Stimulated activated CD4-positive, alpha-beta T cell treated with anti-CD3 and anti-CD28 coated beads, Interleukin-15, amount 100 ng/mL, for 1 hour (primary cell): Measurements from ENCODE around the gene SNN.

Experiments used
- DNase-seq, 2 donors: peaks; one replicate each; pipeline ENCODE4 v3.0.0-alpha.2; 2020; ENCODE audit warnings: low read depth in 1 of 2, low spot score in 1 of 2

Gene SNN

DNA sequence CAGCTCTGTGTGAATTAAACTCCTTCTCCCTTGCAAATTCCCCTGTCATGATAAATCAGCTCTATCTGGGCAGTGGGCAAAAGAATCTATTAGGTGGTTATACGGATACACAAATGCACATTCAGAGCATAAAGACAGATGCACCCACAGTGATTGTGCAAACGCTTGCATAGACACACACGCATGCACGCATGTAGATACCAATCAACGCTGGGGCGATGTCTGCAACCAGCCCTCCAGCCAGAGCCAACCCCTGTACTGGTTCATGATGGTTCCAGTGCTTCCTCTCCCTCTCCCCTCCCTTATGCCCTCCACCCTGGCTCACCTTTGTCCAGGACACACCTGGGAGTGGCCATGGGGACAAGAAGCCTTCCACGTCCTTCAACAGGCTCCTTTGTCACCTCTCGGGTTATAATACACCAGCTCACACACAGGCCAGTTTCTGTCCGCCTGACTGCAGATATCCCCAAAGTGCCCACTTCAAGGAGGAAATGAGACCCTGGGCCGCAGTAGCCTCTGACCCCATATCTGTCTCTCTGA lies 33.1 kb upstream of the SNN start:
- no peak for DNase-seq

DNA sequence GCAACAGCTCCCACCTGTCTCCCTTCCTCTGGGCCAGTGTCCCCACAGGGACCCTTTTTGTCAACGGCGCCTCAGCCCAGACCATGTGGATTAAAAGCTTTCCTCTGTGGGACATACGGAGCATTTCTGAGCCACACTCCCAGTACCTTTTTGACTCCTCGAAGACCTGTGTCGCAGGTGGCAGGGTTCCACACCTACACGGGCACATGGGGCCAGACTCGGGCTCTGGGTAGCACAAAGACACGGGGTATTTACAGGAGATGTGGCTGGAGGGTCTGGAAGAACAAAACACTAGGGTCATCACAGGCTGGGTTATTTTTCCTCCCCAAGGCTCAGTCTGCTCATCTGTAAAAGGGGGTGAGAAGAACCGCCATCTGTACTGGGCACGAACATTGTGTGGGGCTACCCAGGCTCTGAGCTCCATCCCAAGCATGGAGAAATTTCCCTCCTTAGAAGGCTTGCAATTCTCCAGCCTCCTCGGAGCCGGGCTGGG lies 32.5 kb upstream of the SNN start:
- no peak for DNase-seq

DNA sequence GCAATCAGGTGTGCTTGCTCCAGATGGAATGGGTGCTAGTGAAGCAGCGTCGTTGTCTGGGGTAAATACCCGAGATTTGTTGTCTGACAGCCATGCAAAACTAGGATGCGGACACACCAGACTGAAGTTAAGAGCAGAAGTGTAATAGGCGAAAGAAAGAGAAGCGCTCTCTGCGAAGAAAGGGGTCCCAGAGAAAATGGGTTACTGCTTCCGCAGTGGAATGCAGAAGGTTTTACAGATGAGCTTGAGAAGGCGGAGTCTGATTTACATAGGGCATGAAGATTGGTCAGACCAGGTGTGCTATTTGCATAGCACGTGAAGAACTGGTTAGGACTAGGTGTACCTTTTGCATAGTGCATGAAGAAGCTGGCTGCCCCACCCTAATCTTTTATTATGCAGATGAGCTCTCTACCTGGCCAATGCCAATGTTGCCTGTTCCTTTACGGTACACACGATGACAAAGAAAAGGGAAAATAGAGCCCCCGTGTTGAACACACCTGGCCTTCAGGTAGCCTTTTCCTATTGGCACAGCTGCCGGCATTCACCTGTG lies 32.0 kb upstream of the SNN start:
- no peak for DNase-seq

DNA sequence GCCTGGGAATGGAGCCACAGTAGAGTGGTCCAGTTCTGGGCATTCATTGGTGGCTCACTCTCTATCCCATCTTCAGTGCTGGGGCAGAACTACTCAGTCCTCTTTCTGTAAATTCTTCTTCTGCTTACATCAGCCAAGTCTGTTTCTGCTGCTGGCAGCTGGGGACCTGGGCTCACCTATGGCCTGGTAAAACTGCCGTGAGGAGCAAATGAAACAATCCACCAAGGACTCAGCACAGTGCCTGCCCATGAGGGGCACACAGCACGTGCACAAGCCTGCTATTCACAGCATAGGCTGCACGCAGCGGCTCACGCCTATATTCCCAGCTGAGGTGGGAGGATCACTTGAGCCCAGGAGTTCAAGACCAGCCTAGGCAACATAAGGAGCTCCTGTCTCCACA lies 30.9 kb upstream of the SNN start:
- DNase-seq: no peak

DNA sequence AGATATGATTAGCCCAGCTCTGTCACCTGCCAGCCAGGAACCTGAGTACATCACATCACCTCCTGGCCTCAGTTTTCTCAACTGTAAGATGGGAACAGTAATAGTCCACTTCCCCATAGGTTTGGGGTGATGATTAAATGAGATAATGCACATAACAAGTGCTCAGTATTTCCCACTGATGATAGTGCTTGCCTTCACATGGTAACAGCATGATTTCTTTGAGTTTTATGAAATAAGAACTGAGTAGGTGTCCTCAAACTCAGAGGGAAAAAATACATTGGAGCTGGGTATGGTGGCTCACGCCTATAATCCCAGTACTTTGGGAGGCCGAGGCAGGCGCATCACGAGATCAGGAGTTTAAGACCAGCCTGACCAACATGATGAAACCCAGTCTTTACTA lies 30.1 kb upstream of the SNN start:
- DNase-seq: no peak

DNA sequence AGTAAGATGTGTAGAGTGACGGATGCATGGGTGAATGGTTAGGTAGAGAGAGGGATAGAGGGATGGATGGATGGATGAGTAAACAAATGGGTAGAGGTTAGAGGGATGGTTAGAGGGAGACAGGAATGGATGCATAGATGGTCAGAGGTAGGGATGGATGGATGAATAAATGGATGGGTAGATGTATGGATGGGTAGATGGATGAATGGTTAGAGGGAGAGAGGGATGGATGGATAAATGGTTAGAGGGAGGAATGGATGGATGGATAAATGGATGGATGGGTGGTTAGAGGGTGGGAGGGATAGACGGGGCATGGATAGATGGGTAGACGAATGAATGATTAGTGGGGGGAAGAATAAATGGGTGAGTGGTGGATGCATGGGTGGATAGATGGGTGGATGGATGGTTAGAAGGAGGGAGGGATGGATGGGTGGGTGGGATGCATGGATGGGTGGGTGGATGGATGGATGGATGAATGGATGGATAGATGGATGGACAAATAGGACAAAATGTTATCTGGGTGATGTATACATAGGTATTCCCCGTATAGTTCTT lies 29.2 kb upstream of the SNN start:
- no peak for DNase-seq

DNA sequence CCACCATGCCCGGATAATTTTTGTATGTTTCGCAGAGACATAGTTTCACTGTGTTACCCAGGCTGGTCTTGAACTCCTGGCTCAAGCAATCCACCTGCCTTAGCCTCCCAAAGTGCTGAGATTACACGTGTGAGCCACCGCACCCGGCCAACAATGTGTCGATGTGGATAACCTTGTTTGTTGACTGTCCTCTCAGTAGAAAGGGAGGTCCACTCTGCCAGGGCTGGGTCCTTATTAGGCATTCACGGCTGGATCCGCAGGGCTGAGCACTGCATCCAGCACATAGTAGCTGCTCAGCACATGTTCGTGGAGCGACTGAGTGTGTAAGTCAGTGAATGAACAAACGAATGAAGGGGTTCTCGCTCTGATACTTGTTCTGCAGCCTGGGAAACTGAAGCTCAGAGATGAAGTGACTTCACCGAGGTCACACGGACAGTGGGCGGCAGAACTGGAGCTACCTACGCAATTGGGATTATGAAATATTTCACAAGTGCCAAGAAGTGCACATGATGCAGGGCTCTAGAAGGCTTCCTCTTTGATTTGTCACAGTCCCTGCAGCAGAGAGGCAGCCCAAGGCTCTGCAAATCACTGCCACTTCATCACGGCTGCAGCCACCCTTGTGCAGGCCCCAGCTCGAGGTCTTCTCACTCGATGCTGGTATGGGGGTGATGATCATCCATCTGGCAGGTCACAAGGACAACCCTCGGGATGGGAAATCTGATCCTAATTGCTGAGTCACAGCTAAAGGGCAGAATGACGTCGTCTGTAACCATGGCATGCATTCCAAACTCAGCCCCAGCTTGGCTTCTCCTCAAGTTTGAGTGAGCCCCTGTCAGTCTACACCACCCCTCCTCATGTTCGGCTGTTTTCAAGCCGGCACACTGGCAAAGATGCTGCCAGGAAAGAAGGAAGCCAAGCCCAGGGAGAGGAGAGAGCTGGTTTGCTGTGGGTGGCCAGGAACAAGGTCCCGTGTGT lies 28.0 kb upstream of the SNN start:
- DNase-seq: no peak

DNA sequence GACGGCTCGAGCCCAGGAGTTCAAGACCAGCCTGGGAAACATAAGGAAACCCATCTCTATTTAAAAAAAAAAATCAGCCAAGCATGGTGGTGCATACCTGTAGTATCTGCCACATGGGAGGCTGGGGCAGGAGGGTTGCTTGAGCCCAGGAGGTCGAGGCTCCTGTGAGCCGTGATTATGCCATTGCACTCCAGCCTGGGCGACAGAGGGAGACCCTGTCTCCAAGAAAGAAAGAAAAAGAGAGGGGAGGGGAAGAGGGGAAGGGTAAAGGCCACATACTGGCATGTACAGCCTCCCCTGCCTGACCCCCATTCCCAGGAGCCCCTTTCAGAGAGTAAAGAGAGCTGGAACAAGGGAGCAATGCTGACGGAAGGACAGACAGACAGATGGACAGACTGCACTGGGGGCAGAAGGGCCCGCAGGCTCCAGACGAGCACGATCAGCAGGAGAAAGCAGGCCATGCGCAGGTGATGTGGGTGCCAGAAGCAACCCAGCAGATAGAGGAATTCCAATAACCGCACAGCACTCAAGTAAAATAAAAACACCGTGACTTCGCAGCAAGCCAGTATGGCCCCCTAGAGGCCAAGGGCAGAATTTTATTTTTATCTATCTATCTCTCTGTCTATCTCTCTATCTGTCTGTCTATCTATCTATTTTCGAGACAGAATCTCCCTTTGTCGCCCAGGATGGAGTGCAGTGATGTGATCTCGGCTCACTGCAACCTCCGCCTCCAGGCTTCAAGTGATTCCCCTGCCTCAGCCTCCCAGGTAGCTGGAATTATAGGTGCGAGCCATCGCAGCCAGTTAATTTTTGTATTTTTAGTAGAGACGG lies 27.1 kb upstream of the SNN start:
- no peak for DNase-seq

DNA sequence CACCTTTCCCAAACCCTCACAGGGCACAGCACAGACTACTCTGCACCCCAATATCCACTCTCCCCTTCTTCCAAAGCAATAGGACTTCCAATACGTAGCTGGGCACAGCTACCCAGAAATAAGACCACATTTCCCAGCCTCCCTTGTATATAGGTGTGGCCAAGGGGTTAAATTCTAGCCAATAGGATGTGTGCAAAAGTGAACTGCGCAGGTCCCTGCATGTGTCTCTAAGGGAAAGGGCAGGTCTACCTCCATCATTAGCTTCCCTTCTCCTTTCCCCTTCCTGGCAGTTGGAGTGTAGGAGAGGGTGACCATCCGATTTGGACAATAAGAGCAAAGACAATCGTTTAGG lies 25.5 kb upstream of the SNN start:
- DNase-seq: no peak

DNA sequence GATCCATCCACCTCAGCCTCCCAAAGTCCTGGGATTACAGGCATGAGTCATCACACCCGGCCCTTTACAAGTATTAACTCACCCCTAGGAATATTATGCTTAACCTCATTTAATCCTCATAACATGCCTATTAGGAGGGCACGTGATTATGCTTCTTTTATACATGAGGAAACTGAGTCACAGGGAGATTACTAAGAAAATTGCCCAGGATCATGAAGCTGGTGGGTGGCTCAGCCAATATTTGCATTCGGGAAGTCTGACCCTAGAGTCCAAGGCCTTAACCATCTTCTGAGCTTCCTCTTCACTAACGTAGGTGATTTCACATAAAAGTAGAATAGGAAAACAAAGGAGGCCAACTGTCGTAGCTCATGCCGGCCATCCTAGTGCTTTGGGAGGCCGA lies 19.0 kb upstream of the SNN start:
- DNase-seq: no peak

DNA sequence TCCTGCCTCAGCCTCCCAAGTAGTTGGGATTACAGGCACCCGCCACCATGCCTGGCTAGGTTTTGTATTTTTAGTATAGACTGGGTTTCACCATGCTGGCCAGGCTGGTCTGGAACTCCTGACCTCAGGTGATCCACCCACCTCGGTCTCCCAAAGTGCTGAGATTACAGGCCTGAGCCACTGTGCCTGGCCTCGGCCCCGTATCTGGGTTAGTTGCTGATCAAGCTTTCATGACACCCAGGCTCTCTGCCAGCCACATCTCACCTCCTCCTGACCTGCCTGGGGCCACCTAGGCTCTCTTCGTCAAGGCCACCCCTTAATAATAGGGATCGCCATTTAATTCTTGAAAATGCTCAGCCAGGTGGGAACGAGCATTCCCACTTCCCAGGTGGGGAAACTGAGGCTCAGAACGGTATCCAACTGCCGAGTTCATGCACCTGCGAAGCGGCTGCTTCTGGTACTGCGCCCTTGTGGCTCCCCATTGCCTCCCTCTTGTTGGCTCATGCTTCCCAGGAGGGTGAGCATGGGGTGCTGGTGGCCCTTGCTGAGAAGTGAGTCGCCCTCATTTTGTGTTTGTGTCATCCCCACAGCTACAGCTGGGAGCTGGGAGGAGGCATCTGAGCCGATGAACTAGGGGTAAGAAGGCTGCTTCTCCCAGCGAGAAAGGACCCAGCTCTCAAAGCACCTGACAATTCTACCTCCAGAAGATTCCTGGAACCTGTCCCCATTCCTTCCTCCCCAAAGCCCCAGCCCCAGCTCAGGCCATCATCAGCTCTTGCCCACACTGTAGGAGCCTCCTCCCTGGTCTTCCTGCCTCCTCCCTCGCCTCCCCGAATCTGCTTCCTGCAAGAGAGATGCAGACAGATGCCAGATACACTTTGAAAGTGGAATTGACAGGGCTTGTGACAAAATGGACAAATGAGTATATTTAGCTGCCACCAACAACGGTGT lies 17.3 kb upstream of the SNN start:
- no peak for DNase-seq

DNA sequence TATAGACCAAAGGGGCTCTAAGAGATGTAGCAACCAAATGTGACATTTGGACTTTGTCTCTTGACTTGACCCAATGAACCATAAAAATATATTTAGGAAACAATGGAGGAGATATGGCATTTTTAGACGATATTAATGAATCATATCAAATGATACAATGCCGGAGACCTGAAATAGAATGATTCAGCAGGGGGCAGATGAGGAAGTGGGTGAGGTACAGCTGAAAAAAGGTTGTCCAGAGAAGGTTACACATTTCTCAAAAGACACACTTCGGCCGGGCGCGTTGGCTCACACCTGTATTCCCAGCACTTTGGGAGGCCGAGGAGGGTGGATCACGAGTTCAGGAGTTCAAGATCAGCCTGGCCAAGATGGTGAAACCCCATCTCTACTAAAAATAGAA lies 16.5 kb upstream of the SNN start:
- no peak for DNase-seq

DNA sequence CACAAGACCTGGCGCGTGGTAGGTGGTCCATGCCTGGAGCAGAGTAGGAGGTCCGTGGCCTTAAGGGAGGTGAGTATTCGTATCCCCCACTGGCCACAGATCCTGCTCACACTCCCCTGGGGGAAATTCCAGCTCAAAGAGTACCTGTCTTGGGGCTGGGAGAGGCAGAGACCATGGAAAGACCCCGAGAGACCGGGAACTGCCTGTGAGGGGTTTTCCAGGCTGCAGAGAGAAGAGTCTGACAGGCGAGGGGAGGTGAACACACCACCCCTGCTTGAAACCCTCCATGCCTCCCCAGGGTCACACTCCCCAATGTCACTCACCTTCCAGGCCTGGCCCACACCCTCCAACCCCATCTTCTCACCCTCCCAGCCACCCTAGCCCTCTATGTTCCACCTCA lies 12.6 kb upstream of the SNN start:
- DNase-seq: no peak

DNA sequence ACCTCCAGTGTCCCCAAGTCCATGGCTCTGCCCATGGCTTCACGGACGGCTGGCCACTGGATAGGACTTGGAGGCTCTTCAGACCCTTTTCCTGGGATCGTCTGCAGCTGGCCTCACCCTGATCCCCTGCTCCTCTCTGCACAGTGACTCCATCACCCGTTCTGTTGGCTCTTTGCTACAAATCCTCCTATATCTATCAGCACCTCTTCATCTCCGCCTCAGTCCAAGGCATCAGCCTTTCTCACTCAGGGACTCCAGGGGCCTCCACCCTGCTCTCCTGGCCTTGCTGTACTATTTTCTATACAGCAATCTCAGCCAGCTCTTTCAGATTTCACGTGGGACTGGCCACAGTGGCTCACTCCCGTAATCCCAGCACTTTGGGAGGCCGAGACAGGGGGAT lies 10.7 kb upstream of the SNN start:
- no peak for DNase-seq

DNA sequence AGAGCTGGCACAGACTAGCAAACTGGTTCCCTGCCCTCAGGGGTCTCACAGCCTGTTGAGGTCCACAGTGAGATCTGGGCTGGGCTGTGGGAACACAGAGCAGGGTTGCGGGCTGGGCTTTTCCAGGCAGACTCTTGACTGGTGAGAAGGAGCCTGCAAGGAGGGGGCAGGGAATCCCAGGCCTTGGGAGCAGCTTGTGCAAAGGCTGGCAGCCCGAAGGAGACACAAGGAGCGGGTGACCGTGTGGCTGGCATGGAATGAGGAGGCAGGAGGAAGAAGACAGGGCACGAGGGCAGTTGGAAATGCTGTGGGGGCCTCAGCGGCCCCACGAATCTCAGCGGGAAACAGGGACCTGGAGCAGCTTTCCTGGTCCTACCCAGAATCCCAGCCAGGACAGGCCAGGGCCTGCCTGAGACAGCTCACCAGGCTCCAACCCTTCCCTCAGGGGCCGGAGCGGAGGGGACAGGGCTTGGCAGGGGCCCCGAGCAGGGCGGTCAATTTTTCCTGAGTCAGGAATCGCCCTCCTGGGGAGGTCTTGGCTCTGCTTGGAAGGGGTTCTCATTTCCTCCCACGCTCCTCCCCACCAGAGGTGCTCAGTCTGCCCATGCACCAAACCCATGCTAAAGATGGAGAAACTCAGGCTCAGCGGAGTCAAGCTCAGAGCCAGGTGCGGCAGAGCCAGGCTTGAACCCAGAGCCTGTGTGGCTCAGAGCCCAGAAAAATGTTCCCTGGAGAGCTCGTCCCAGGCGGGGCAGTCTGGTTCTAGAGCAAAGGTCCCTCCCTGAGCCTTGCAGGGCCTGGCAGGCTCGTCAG lies 9.2 kb upstream of the SNN start:
- no peak for DNase-seq

DNA sequence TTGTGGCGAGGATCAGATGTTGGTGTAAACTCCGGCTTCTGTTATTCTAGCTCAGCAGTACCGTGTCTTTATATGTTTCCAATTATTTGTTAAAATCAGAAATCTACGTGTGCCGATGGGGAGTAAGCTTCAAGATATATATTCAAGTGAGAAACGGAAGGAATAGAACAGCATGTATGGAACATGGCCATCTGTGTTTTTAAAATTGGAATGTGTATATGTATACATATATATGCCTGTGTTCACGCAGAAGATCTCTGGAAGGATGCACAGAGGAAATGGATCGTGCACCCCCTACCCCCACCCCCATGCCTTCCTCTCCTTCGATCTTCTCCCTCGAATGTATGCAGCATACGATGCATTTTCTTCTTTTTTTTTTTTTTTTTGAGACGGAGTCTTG lies 7.7 kb upstream of the SNN start:
- no peak for DNase-seq

DNA sequence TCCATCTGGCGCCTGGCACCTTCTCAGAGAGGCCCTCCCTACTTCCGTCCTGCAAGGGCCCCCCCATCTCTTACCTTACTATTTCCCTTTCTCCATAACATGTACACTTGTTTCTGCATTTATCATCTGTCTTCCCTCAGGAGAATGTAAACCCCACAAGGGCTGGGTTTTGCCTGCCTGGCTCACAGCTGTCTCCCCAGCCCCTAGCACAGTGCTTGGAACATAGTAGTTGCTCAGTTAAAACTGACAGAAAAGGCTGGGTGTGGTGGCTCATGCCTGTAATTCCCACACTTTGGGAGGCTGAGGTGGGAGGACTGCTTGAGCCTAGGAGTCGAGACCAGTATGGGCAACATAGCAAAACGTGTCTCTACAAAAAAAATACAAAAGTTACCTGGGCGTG lies 5.7 kb upstream of the SNN start:
- DNase-seq: no peak

DNA sequence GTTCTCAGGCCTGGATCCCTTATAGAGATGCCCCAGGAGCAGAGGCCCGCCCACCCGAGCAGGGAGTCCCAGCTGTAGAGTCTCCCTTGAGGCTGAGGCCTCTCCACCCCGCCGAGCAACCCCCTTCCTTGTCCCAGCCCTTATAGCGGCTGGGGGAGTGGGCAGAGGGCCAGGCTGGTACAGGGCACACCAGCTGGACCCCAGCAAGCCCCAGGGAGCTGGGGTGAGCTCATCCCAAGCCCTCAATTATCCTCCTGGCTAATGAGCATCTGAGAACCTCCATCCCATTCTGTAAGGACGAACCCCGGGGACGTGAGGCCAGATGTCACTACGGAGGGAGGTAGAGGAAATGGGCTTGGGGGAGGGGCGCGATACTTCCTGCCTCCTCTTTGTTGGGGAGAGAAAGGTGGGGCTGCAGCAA lies 3.2 kb upstream of the SNN start:
- DNase-seq: no peak
